SK-N-SH (cell line): ENCODE data around the gene SIGLEC1. TPM values are rescaled to one million over a fixed set of nuclear protein-coding genes. Genes with fewer than 3 reads are reported as not detected.

Experiments
- CTCF ChIA-PET: fragments of 300-600, 350-600 bp; formaldehyde crosslinking; extraction: SDS; loops from one replicate; lab custom pipeline; 2021; lab: Yijun Ruan, JAX
- POLR2A ChIA-PET: fragments of 350-600 bp; sonication (Branson Sonifier 250); formaldehyde crosslinking; extraction: SDS; loops from one replicate; lab custom pipeline; 2020; ENCODE audit warnings: antibody characterized with exemption, inconsistent platforms; lab: Yijun Ruan, JAX
- DNase-seq: peaks from one replicate; pipeline ENCODE4 v3.0.0; 2012
- H2AFZ ChIP-seq: fragments of 200-600 bp; sonication (generic); 2 replicates; pipeline ENCODE4 v1.8.1; 2016; ENCODE audit warnings: antibody characterized with exemption, mild to moderate bottlenecking, low read depth
- H3F3A ChIP-seq: fragments of 200-600 bp; sonication (generic); replicated peaks from 2 replicates; pipeline ENCODE3; 2016; ENCODE audit warnings: antibody characterized with exemption, mild to moderate bottlenecking; ENCODE audit not compliant: insufficient read depth
- H3K27ac ChIP-seq, 2 experiments: fragments of 200-500 bp in 1 of 2; fragments of 200-600 bp in 1 of 2; sonication (Bioruptor generic) in 1 of 2; sonication (generic), shearing (Covaris generic) in 1 of 2; 2 replicates each; pipeline versions ENCODE4 v1.5.1 to v1.6.1; 2014 to 2016; ENCODE audit warnings: low read depth in 2 of 2, inconsistent platforms in 1 of 2, low read length in 1 of 2, mild to moderate bottlenecking in 1 of 2, mixed read lengths in 1 of 2
- H3K27me3 ChIP-seq: fragments of 200-600 bp; sonication (generic), shearing (Covaris generic); 2 replicates; pipeline ENCODE4 v1.6.1; 2016; ENCODE audit warnings: mixed run types; ENCODE audit not compliant: insufficient read depth
- H3K36me3 ChIP-seq, 2 experiments: fragments of 200-500 bp in 1 of 2; fragments of 200-600 bp in 1 of 2; sonication (Bioruptor generic) in 1 of 2; sonication (generic) in 1 of 2; replicated peaks in 1 of 2; 2 replicates each; pipeline versions ENCODE3 to v1.5.1; 2014 to 2016; ENCODE audit warnings: low read length in 1 of 2, mild to moderate bottlenecking in 1 of 2; ENCODE audit not compliant: insufficient read depth in 2 of 2, control insufficient read depth in 1 of 2
- H3K4me1 ChIP-seq, 2 experiments: fragments of 200-500 bp in 1 of 2; fragments of 200-600 bp in 1 of 2; sonication (Bioruptor generic) in 1 of 2; sonication (generic), shearing (Covaris generic) in 1 of 2; 2 replicates each; pipeline versions ENCODE4 v1.5.1 to v1.6.1; 2014 to 2016; ENCODE audit warnings: low read depth in 1 of 2, low read length in 1 of 2, mixed run types in 1 of 2; ENCODE audit not compliant: insufficient read depth in 2 of 2, control insufficient read depth in 1 of 2
- H3K4me2 ChIP-seq: fragments of 200-600 bp; sonication (generic), shearing (Covaris generic); 2 replicates; pipeline ENCODE4 v1.6.1; 2017; ENCODE audit warnings: mixed run types
- H3K4me3 ChIP-seq, 2 experiments: fragments of 200-500 bp in 1 of 2; fragments of 200-600 bp in 1 of 2; sonication (Bioruptor generic) in 1 of 2; sonication (generic), shearing (Covaris generic) in 1 of 2; 2 replicates each; pipeline versions ENCODE4 v1.5.1 to v1.8.1; 2014 to 2016; ENCODE audit warnings: low read depth in 2 of 2, inconsistent platforms in 1 of 2, low read length in 1 of 2, mild to moderate bottlenecking in 1 of 2, mixed read lengths in 1 of 2, moderate library complexity in 1 of 2
- H3K79me2 ChIP-seq: fragments of 200-600 bp; sonication (generic); 2 replicates; pipeline ENCODE4 v1.8.1; 2017; ENCODE audit warnings: mild to moderate bottlenecking; ENCODE audit not compliant: insufficient read depth
- H3K9ac ChIP-seq: fragments of 200-600 bp; sonication (generic); 2 replicates; pipeline ENCODE4 v1.6.1; 2017; ENCODE audit warnings: mixed run types
- H3K9me2 ChIP-seq: fragments of 200-600 bp; sonication (generic); 2 replicates; pipeline ENCODE4 v1.6.1; 2017; ENCODE audit warnings: mixed run types
- H3K9me3 ChIP-seq: fragments of 200-600 bp; sonication (generic); 2 replicates; pipeline ENCODE4 v1.6.1; 2017; ENCODE audit warnings: mixed run types, mild to moderate bottlenecking, moderate library complexity
- H4K20me1 ChIP-seq: fragments of 200-600 bp; sonication (generic); 2 replicates; pipeline ENCODE4 v1.6.1; 2017; ENCODE audit warnings: mild to moderate bottlenecking, mixed run types; ENCODE audit not compliant: insufficient read depth
- CTCF ChIP-seq: fragments of 200-600 bp; sonication (generic); IDR thresholded peaks from 2 replicates; pipeline ENCODE4 v1.6.1; 2017; ENCODE audit warnings: antibody characterized with exemption, mild to moderate bottlenecking, moderate library complexity
- ELF1 ChIP-seq: IDR thresholded peaks from 2 replicates; pipeline ENCODE4 v1.4.0; 2012
- FOSL2 ChIP-seq: IDR thresholded peaks from 2 replicates; pipeline ENCODE4 v1.4.0; 2012; ENCODE audit warnings: low read depth, mild to moderate bottlenecking, moderate library complexity, borderline replicate concordance
- FOXJ3 ChIP-seq: sonication (generic); formaldehyde crosslinking; IDR thresholded peaks from 2 replicates; pipeline ENCODE4 v1.5.1; 2020; ENCODE audit warnings: mild to moderate bottlenecking, missing genetic modification reagents
- NFIC ChIP-seq: IDR thresholded peaks from 2 replicates; pipeline ENCODE4 v1.4.0; 2012; ENCODE audit warnings: borderline replicate concordance
- NRF1 ChIP-seq: IDR thresholded peaks from 2 replicates; pipeline ENCODE4 v1.6.1; 2012; ENCODE audit warnings: low read depth, mild to moderate bottlenecking, low read length
- PBX3 ChIP-seq: IDR thresholded peaks from 2 replicates; pipeline ENCODE4; 2012
- RXRA ChIP-seq: IDR thresholded peaks from 2 replicates; pipeline ENCODE4 v1.4.0; 2012; ENCODE audit warnings: low read depth, mild to moderate bottlenecking, borderline replicate concordance
- SMC3 ChIP-seq: IDR thresholded peaks from 2 replicates; pipeline ENCODE4 v1.6.1; 2012; ENCODE audit warnings: low read depth, low read length, improper control_type of control experiment
- TCF12 ChIP-seq: IDR thresholded peaks from 2 replicates; pipeline ENCODE4 v1.4.0; 2012
- USF2 ChIP-seq: fragments of 150-350 bp; IDR thresholded peaks from 2 replicates; pipeline ENCODE4 v1.6.1; 2017; ENCODE audit warnings: antibody characterized with exemption, low read length, low read depth, borderline replicate concordance
- WGBS: methylation state at CpG from one replicate; pipeline ENCODE4 v1.1.6; 2017; ENCODE audit warnings: low lambda C conversion rate; 5-methylcytosine and 5-hydroxymethylcytosine counted together
- polyA plus RNA-seq, 3 experiments: library from polyadenylated mRNA; depleted of rRNA; stranded (reverse); fragments of >200 nt; gene quantifications; 2 replicates each; pipeline ENCODE4 v1.2.3, GENCODE V29; 2012

The SIGLEC1 gene
- polyA plus RNA-seq, 1 of the 3 experiments (the other 2 are of a cell fraction): not detected

GRCh38 chr20:3744037-3744436, 31.6 kb upstream of the SIGLEC1 start:
- ChIA-PET CTCF (interaction anchor here (1.0 to 2.3 kb wide), 7 partner anchors 11 to 111 kb away, joined by 3 to 11 read pairs (median 4); partner anchors contain the start of genes SIGLEC1 and SPEF1), POLR2A (no interaction called here)
- Histone ChIP-seq H3K79me2 (no peaks in the 10 kb centered on the region), H3K4me1 (peaks cover 0 to 26% of the 10 kb centered on the region in 2 experiments; a peak in 1 of 4 replicates), H3F3A (no peaks in the 10 kb centered on the region), H3K27ac (no peak overlapping the region), H3K36me3 (no peaks in the 10 kb centered on the region), H2AFZ (no peak overlapping the region), H3K9me3 (no peaks in the 10 kb centered on the region), H3K4me3 (no peak overlapping the region), H3K9ac (no peak overlapping the region), H4K20me1 (no peaks in the 10 kb centered on the region), H3K27me3 (no peaks in the 10 kb centered on the region), H3K4me2 (no peak overlapping the region), H3K9me2 (no peaks in the 10 kb centered on the region)
- no peak for DNase-seq
- TF ChIP-seq FOSL2 (no peak), RXRA (no peak), USF2 (no peak)
- WGBS: 40% methylated on average over 1 of the region's 1 CpG

- TF ChIP-seq FOXJ3 (CRISPR knock-in tag): no peak
- no peak for TF ChIP-seq TCF12
- TF ChIP-seq CTCF: no peak
- TF ChIP-seq ELF1: no peak
- TF ChIP-seq NFIC: no peak
- TF ChIP-seq SMC3: no peak
- no peak for TF ChIP-seq NRF1
- TF ChIP-seq PBX3: no peak
- Histone ChIP-seq H2AFZ (no peak overlapping the region), H3K27ac (no peak overlapping the region), H3K27me3 (no peaks in the 10 kb centered on the region), H3K79me2 (no peaks in the 10 kb centered on the region), H3F3A (no peaks in the 10 kb centered on the region), H3K9me2 (no peaks in the 10 kb centered on the region), H4K20me1 (no peaks in the 10 kb centered on the region), H3K4me1 (peaks cover 0 to 25% of the 10 kb centered on the region in 2 experiments; a peak in 1 of 4 replicates), H3K36me3 (no peaks in the 10 kb centered on the region), H3K4me3 (no peak overlapping the region), H3K4me2 (no peak overlapping the region), H3K9me3 (no peaks in the 10 kb centered on the region), H3K9ac (no peak overlapping the region)
- no peak for DNase-seq
- WGBS: 82% methylated on average over 2 of the region's 2 CpGs
- POLR2A ChIA-PET: no interaction called here
- CTCF ChIA-PET: interaction anchor here (1.0 to 1.6 kb wide), 3 partner anchors 27 to 38 kb away, joined by 3 to 5 read pairs (median 3); partner anchors contain the start of gene SPEF1
Measured at GRCh38 chr20:3743251-3743650, 30.9 kb upstream of the SIGLEC1 start.
